ENCODE results near the gene VWF.

- TF ChIP-seq POLR2AphosphoS5 (IDR thresholded peaks at IDR 0.05; ENCODE audit: low read depth) (no peak), CTCF (IDR thresholded peaks at IDR 0.05; ENCODE audit: insufficient read depth, low read length) (no peak), REST (IDR thresholded peaks at IDR 0.05; ENCODE audit: insufficient replicate concordance, low read depth) (no peak)
Observed at GRCh38 chr12:6046511-6047180, 77.8 kb downstream of the VWF start.
